SK-N-SH treated with all-trans-retinoic acid at 6 μM for 48 hours (cell line): ENCODE data around the gene GGCX.

Experiments used
- ATAC-seq: fragments of 200-7000 bp; cut with Tn5 transposase; 3 replicates; pipeline ENCODE4 v1.9.1; 2020; ENCODE audit warnings: mild to moderate bottlenecking, moderate library complexity
- ARNTL ChIP-seq: fragments of 450-650 bp; formaldehyde crosslinking; IDR thresholded peaks from 2 replicates; pipeline ENCODE4 v1.5.0; 2020; ENCODE audit warnings: low read depth, mild to moderate bottlenecking, moderate library complexity, borderline replicate concordance
- BACH2 ChIP-seq: fragments of 250-450 bp; sonication (Bioruptor Pico); IDR thresholded peaks from 2 replicates; pipeline ENCODE4 v1.9.0; 2021; ENCODE audit warnings: mild to moderate bottlenecking, borderline replicate concordance
- CSDC2 ChIP-seq: fragments of 250-450 bp; sonication (Bioruptor Pico); IDR thresholded peaks from 2 replicates; pipeline ENCODE4 v1.5.0; 2020; ENCODE audit warnings: mild to moderate bottlenecking, moderate library complexity
- ESRRG ChIP-seq: fragments of 250-450 bp; sonication (Bioruptor Pico); IDR thresholded peaks from 2 replicates; pipeline ENCODE4 v1.6.1; 2021; ENCODE audit warnings: mild to moderate bottlenecking
- GLIS3 ChIP-seq: fragments of 250-450 bp; sonication (Bioruptor Pico); IDR thresholded peaks from 2 replicates; pipeline ENCODE4 v1.5.0; 2020; ENCODE audit warnings: mild to moderate bottlenecking, moderate library complexity
- ISL1 ChIP-seq: fragments of 250-450 bp; sonication (Bioruptor Pico); IDR thresholded peaks from 2 replicates; pipeline ENCODE4 v2.1.2; 2022; ENCODE audit warnings: mild to moderate bottlenecking, moderate library complexity
- OSR1 ChIP-seq: fragments of 250-450 bp; sonication (Bioruptor Pico); IDR thresholded peaks from 2 replicates; pipeline ENCODE4 v1.8.0; 2022; ENCODE audit warnings: moderate library complexity, mild to moderate bottlenecking, inconsistent platforms
- PPARA ChIP-seq: fragments of 250-450 bp; sonication (Bioruptor Pico); IDR thresholded peaks from 2 replicates; pipeline ENCODE4 v1.5.0; 2020; ENCODE audit warnings: mild to moderate bottlenecking, borderline replicate concordance
- RARB ChIP-seq: fragments of 250-450 bp; sonication (Bioruptor Pico); IDR thresholded peaks from 2 replicates; pipeline ENCODE4 v1.8.0; 2021; ENCODE audit warnings: mild to moderate bottlenecking, moderate library complexity
- SNAI2 ChIP-seq: fragments of 250-450 bp; sonication (Bioruptor Pico); IDR thresholded peaks from 2 replicates; pipeline ENCODE4 v1.5.0; 2020; ENCODE audit warnings: mild to moderate bottlenecking, moderate library complexity
- TCF4 ChIP-seq: fragments of 250-450 bp; sonication (Bioruptor Pico); IDR thresholded peaks from 2 replicates; pipeline ENCODE4 v1.8.0; 2021; ENCODE audit warnings: mild to moderate bottlenecking, moderate library complexity, borderline replicate concordance
- TOX ChIP-seq: fragments of 250-450 bp; sonication (Bioruptor Pico); IDR thresholded peaks from 2 replicates; pipeline ENCODE4 v1.8.0; 2021; ENCODE audit warnings: mild to moderate bottlenecking, moderate library complexity, borderline replicate concordance
- ZC3H10 ChIP-seq: fragments of 250-450 bp; sonication (Bioruptor Pico); IDR thresholded peaks from 2 replicates; pipeline ENCODE4 v1.5.1; 2021; ENCODE audit warnings: mild to moderate bottlenecking, moderate library complexity
- ZNF565 ChIP-seq: fragments of 450-650 bp; formaldehyde crosslinking; conservative IDR thresholded peaks from 2 replicates; pipeline ENCODE4 v1.5.0; 2020; ENCODE audit warnings: low read depth, mild to moderate bottlenecking, moderate library complexity
- ZNF70 ChIP-seq: fragments of 450-650 bp; formaldehyde crosslinking; IDR thresholded peaks from 2 replicates; pipeline ENCODE4 v1.5.0; 2020; ENCODE audit warnings: mild to moderate bottlenecking, moderate library complexity
- ZNF8 ChIP-seq: fragments of 450-650 bp; formaldehyde crosslinking; IDR thresholded peaks from 2 replicates; pipeline ENCODE4 v1.5.0; 2020; ENCODE audit warnings: mild to moderate bottlenecking, moderate library complexity
- TF ChIP-seq, protein P1 (sequence below): fragments of 250-450 bp; sonication (Bioruptor Pico); IDR thresholded peaks from 2 replicates; pipeline ENCODE4 v1.5.0; 2020; ENCODE audit warnings: mild to moderate bottlenecking, moderate library complexity
- TF ChIP-seq, protein P2 (sequence below): fragments of 250-450 bp; sonication (Bioruptor Pico); IDR thresholded peaks from 2 replicates; pipeline ENCODE4 v1.8.0; 2020; ENCODE audit warnings: mild to moderate bottlenecking, moderate library complexity, borderline replicate concordance
- TF ChIP-seq, protein P3 (sequence below): fragments of 250-450 bp; sonication (Bioruptor Pico); IDR thresholded peaks from 2 replicates; pipeline ENCODE4 v1.8.0; 2021; ENCODE audit warnings: low read depth, mild to moderate bottlenecking, moderate library complexity, borderline replicate concordance
- TF ChIP-seq, protein P4 (sequence below): fragments of 250-450 bp; sonication (Bioruptor Pico); IDR thresholded peaks from 2 replicates; pipeline ENCODE4 v1.5.1; 2020; ENCODE audit warnings: low read depth, mild to moderate bottlenecking, moderate library complexity
- TF ChIP-seq, protein P5 (sequence below): fragments of 250-450 bp; sonication (Bioruptor Pico); IDR thresholded peaks from 2 replicates; pipeline ENCODE4 v1.5.1; 2021; ENCODE audit warnings: mild to moderate bottlenecking, moderate library complexity

GGCX gene

DNA sequence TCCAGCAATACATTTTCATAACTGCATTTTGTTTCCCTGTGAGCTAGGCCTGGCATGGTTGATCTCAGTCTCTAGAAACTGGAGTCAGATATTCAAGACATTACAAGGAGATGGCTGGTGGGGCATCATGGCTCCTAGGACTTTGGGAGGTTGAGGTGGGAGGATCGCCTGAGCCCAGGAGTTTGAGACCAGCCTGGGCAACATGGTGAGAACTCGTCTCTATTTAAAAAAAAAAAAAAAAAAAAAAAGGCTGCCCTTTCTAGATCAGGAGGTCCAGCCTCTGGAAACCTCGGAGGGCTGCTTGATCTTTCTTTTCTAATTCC, 15.7 kb upstream of the GGCX start (continued):
- TF ChIP-seq, protein P1, sequence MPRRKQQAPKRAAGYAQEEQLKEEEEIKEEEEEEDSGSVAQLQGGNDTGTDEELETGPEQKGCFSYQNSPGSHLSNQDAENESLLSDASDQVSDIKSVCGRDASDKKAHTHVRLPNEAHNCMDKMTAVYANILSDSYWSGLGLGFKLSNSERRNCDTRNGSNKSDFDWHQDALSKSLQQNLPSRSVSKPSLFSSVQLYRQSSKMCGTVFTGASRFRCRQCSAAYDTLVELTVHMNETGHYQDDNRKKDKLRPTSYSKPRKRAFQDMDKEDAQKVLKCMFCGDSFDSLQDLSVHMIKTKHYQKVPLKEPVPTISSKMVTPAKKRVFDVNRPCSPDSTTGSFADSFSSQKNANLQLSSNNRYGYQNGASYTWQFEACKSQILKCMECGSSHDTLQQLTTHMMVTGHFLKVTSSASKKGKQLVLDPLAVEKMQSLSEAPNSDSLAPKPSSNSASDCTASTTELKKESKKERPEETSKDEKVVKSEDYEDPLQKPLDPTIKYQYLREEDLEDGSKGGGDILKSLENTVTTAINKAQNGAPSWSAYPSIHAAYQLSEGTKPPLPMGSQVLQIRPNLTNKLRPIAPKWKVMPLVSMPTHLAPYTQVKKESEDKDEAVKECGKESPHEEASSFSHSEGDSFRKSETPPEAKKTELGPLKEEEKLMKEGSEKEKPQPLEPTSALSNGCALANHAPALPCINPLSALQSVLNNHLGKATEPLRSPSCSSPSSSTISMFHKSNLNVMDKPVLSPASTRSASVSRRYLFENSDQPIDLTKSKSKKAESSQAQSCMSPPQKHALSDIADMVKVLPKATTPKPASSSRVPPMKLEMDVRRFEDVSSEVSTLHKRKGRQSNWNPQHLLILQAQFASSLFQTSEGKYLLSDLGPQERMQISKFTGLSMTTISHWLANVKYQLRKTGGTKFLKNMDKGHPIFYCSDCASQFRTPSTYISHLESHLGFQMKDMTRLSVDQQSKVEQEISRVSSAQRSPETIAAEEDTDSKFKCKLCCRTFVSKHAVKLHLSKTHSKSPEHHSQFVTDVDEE (CRISPR knock-in tag), result no peak
- TF ChIP-seq, protein P2, sequence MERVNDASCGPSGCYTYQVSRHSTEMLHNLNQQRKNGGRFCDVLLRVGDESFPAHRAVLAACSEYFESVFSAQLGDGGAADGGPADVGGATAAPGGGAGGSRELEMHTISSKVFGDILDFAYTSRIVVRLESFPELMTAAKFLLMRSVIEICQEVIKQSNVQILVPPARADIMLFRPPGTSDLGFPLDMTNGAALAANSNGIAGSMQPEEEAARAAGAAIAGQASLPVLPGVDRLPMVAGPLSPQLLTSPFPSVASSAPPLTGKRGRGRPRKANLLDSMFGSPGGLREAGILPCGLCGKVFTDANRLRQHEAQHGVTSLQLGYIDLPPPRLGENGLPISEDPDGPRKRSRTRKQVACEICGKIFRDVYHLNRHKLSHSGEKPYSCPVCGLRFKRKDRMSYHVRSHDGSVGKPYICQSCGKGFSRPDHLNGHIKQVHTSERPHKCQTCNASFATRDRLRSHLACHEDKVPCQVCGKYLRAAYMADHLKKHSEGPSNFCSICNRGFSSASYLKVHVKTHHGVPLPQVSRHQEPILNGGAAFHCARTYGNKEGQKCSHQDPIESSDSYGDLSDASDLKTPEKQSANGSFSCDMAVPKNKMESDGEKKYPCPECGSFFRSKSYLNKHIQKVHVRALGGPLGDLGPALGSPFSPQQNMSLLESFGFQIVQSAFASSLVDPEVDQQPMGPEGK, result no peak
- no peak for TF ChIP-seq BACH2 (CRISPR knock-in tag)
- TF ChIP-seq PPARA, result no peak
- TF ChIP-seq ESRRG (CRISPR knock-in tag), result no peak
- no peak for TF ChIP-seq TCF4 (CRISPR knock-in tag)
- no peak for TF ChIP-seq ZNF70 (CRISPR knock-in tag)
- no peak for TF ChIP-seq OSR1 (CRISPR knock-in tag)
- TF ChIP-seq, all 23 proteins: peak for 0

DNA sequence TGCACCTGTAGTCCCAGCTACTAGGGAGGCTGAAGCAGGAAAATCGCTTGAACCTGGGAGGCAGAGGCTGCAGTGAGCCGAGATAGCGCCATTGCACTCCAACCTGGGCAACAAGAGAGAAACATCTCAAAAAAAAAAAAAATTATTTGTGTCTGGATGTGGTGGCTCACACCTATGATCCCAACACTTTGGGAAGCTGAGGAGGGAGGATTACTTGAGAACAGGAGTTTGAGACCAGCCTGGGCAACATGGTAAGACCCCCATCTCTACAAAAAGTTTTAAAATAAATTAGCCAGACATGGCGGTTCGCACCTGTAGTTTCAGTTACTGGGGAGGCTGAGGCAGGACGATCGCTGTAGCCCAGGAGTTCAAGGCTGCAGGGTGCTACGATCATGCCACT, 14.4 kb upstream of the GGCX start:
- TF ChIP-seq BACH2 (CRISPR knock-in tag) (no peak), ZNF8 (CRISPR knock-in tag) (no peak), SNAI2 (no peak), ESRRG (CRISPR knock-in tag) (no peak), OSR1 (CRISPR knock-in tag) (no peak), TOX (no peak), ARNTL (CRISPR knock-in tag) (no peak), PPARA (no peak), GLIS3 (CRISPR knock-in tag) (no peak), ISL1 (CRISPR knock-in tag) (no peak), TCF4 (CRISPR knock-in tag) (no peak), RARB (no peak), ZC3H10 (CRISPR knock-in tag) (no peak), ZNF565 (CRISPR knock-in tag) (no peak), CSDC2 (CRISPR knock-in tag) (no peak)
- TF ChIP-seq, protein P3, sequence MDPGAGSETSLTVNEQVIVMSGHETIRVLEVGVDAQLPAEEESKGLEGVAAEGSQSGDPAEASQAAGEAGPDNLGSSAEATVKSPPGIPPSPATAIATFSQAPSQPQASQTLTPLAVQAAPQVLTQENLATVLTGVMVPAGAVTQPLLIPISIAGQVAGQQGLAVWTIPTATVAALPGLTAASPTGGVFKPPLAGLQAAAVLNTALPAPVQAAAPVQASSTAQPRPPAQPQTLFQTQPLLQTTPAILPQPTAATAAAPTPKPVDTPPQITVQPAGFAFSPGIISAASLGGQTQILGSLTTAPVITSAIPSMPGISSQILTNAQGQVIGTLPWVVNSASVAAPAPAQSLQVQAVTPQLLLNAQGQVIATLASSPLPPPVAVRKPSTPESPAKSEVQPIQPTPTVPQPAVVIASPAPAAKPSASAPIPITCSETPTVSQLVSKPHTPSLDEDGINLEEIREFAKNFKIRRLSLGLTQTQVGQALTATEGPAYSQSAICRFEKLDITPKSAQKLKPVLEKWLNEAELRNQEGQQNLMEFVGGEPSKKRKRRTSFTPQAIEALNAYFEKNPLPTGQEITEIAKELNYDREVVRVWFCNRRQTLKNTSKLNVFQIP, result no peak
- TF ChIP-seq, protein P2, result no peak
- TF ChIP-seq, protein P4, sequence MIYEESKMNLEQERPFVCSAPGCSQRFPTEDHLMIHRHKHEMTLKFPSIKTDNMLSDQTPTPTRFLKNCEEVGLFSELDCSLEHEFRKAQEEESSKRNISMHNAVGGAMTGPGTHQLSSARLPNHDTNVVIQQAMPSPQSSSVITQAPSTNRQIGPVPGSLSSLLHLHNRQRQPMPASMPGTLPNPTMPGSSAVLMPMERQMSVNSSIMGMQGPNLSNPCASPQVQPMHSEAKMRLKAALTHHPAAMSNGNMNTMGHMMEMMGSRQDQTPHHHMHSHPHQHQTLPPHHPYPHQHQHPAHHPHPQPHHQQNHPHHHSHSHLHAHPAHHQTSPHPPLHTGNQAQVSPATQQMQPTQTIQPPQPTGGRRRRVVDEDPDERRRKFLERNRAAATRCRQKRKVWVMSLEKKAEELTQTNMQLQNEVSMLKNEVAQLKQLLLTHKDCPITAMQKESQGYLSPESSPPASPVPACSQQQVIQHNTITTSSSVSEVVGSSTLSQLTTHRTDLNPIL (CRISPR knock-in tag), result no peak
- TF ChIP-seq, protein P1 (CRISPR knock-in tag), result no peak
- TF ChIP-seq, protein P5, sequence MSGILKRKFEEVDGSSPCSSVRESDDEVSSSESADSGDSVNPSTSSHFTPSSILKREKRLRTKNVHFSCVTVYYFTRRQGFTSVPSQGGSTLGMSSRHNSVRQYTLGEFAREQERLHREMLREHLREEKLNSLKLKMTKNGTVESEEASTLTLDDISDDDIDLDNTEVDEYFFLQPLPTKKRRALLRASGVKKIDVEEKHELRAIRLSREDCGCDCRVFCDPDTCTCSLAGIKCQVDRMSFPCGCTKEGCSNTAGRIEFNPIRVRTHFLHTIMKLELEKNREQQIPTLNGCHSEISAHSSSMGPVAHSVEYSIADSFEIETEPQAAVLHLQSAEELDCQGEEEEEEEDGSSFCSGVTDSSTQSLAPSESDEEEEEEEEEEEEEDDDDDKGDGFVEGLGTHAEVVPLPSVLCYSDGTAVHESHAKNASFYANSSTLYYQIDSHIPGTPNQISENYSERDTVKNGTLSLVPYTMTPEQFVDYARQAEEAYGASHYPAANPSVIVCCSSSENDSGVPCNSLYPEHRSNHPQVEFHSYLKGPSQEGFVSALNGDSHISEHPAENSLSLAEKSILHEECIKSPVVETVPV, result no peak
- TF ChIP-seq, all 23 proteins: peak for 0
- ATAC-seq, result no peak
